WTC11 (cell line): ENCODE measurements around the gene PSD2. TPM values are rescaled to one million over a fixed set of nuclear protein-coding genes. Genes with fewer than 3 reads are reported as not detected.

Experiments used
- ATAC-seq: fragments of 200-7000 bp; cut with Tn5 transposase; 2 replicates; pipeline ENCODE4 v1.10.0; 2021; ENCODE audit warnings: mild to moderate bottlenecking, moderate library complexity
- CTCF ChIA-PET: fragments of 300-600 bp; sonication (Branson Sonifier 250); formaldehyde crosslinking; loops from one replicate; lab custom pipeline; 2021; ENCODE audit warnings: antibody characterized with exemption; lab: Charles Lee
- POLR2A ChIA-PET: fragments of 350-600 bp; sonication (Branson Sonifier 250); formaldehyde crosslinking; loops from one replicate; lab custom pipeline; 2021; ENCODE audit warnings: antibody characterized with exemption; lab: Charles Lee
- DNase-seq: peaks from one replicate; pipeline ENCODE4 v3.0.0; 2021; ENCODE audit warnings: low spot score
- H3K27ac Mint-ChIP-seq: 2 replicates; pipeline ENCODE4 v1.8.0; 2021; ENCODE audit warnings: mixed read lengths
- H3K27me3 Mint-ChIP-seq: 2 replicates; pipeline ENCODE4 v1.8.0; 2021; ENCODE audit warnings: low read depth, mild to moderate bottlenecking, moderate library complexity, mixed read lengths
- H3K36me3 Mint-ChIP-seq: 2 replicates; pipeline ENCODE4 v1.8.0; 2021; ENCODE audit warnings: mixed read lengths
- H3K4me1 Mint-ChIP-seq: 2 replicates; pipeline ENCODE4 v1.8.0; 2022; ENCODE audit warnings: mixed read lengths
- H3K4me3 Mint-ChIP-seq: 2 replicates; pipeline ENCODE4 v1.8.0; 2021; ENCODE audit warnings: mild to moderate bottlenecking, moderate library complexity, mixed read lengths
- H3K9me3 Mint-ChIP-seq: 2 replicates; pipeline ENCODE4 v1.8.0; 2021; ENCODE audit warnings: mixed read lengths
- ESRRA ChIP-seq: sonication (generic); formaldehyde crosslinking; IDR thresholded peaks from 2 replicates; pipeline ENCODE4 v1.8.1; 2022; ENCODE audit warnings: mild to moderate bottlenecking, missing genetic modification reagents, borderline replicate concordance
- JUN ChIP-seq: sonication (generic); formaldehyde crosslinking; IDR thresholded peaks from 2 replicates; pipeline ENCODE4 v1.8.0; 2023; ENCODE audit warnings: mild to moderate bottlenecking, missing genetic modification reagents
- MYBL2 ChIP-seq: sonication (generic); formaldehyde crosslinking; IDR thresholded peaks from 2 replicates; pipeline ENCODE4 v1.8.1; 2023; ENCODE audit warnings: mild to moderate bottlenecking, moderate library complexity, missing genetic modification reagents
- NFYB ChIP-seq: sonication (generic); formaldehyde crosslinking; conservative IDR thresholded peaks from 2 replicates; pipeline ENCODE4 v1.8.0; 2022; ENCODE audit warnings: low read depth, missing genetic modification reagents
- NR3C1 ChIP-seq: sonication (generic); formaldehyde crosslinking; conservative IDR thresholded peaks from 2 replicates; pipeline ENCODE4 v1.8.1; 2023; ENCODE audit warnings: low read depth, mild to moderate bottlenecking, missing genetic modification reagents
- PRRX2 ChIP-seq: fragments of 250-450 bp; sonication (Bioruptor Pico); IDR thresholded peaks from 2 replicates; pipeline ENCODE4 v1.8.0; 2021; ENCODE audit warnings: mild to moderate bottlenecking
- SMAD3 ChIP-seq: sonication (generic); formaldehyde crosslinking; IDR thresholded peaks from 2 replicates; pipeline ENCODE4 v1.8.0; 2022; ENCODE audit warnings: missing genetic modification reagents, mild to moderate bottlenecking, borderline replicate concordance
- SP1 ChIP-seq: sonication (generic); formaldehyde crosslinking; conservative IDR thresholded peaks from 2 replicates; pipeline ENCODE4 v1.8.1; 2022; ENCODE audit warnings: missing genetic modification reagents
- ZNF121 ChIP-seq: sonication (generic); formaldehyde crosslinking; IDR thresholded peaks from 2 replicates; pipeline ENCODE4 v1.8.0; 2023; ENCODE audit warnings: missing genetic modification reagents
- ZNF232 ChIP-seq: sonication (generic); formaldehyde crosslinking; IDR thresholded peaks from 2 replicates; pipeline ENCODE4 v1.8.0; 2022; ENCODE audit warnings: mild to moderate bottlenecking, missing genetic modification reagents
- ZNF416 ChIP-seq: fragments of 250-450 bp; sonication (Bioruptor Pico); IDR thresholded peaks from 2 replicates; pipeline ENCODE4 v1.9.0; 2021; ENCODE audit warnings: mild to moderate bottlenecking, inconsistent platforms
- total RNA-seq: library from RNA; stranded (reverse); gene quantifications from 3 replicates; pipeline ENCODE4 v1.2.3, GENCODE V29; 2021
- TF ChIP-seq, protein P1 (sequence below): sonication (generic); formaldehyde crosslinking; IDR thresholded peaks from 2 replicates; pipeline ENCODE4 v1.8.0; 2022; ENCODE audit warnings: mild to moderate bottlenecking, missing genetic modification reagents
- TF ChIP-seq, protein P2 (sequence below): sonication (generic); formaldehyde crosslinking; IDR thresholded peaks from 2 replicates; pipeline ENCODE4 v1.8.1; 2023; ENCODE audit warnings: mild to moderate bottlenecking, missing genetic modification reagents, moderate library complexity
- TF ChIP-seq, protein P3 (sequence below): fragments of 250-450 bp; sonication (Bioruptor Pico); IDR thresholded peaks from 2 replicates; pipeline ENCODE4 v1.9.0; 2021; ENCODE audit warnings: mild to moderate bottlenecking
- TF ChIP-seq, protein P4 (sequence below): fragments of 250-450 bp; sonication (Bioruptor Pico); IDR thresholded peaks from 2 replicates; pipeline ENCODE4 v1.9.0; 2021; ENCODE audit warnings: moderate library complexity, mild to moderate bottlenecking, inconsistent platforms, borderline replicate concordance
- TF ChIP-seq, protein P5 (sequence below): sonication (generic); formaldehyde crosslinking; conservative IDR thresholded peaks from 2 replicates; pipeline ENCODE4 v1.8.1; 2023; ENCODE audit warnings: mild to moderate bottlenecking, low read depth, missing genetic modification reagents, moderate library complexity
- TF ChIP-seq, protein P6 (sequence below): fragments of 250-450 bp; sonication (Bioruptor Pico); conservative IDR thresholded peaks from 2 replicates; pipeline ENCODE4 v1.9.0; 2021; ENCODE audit warnings: mild to moderate bottlenecking
- TF ChIP-seq, protein P7 (sequence below): fragments of 200-600 bp; IDR thresholded peaks from 2 replicates; pipeline ENCODE4 v1.8.0; 2022; ENCODE audit warnings: antibody characterized with exemption

PSD2 gene
- total RNA-seq, 1 experiment from 2014 or later: 0.57 TPM

DNA sequence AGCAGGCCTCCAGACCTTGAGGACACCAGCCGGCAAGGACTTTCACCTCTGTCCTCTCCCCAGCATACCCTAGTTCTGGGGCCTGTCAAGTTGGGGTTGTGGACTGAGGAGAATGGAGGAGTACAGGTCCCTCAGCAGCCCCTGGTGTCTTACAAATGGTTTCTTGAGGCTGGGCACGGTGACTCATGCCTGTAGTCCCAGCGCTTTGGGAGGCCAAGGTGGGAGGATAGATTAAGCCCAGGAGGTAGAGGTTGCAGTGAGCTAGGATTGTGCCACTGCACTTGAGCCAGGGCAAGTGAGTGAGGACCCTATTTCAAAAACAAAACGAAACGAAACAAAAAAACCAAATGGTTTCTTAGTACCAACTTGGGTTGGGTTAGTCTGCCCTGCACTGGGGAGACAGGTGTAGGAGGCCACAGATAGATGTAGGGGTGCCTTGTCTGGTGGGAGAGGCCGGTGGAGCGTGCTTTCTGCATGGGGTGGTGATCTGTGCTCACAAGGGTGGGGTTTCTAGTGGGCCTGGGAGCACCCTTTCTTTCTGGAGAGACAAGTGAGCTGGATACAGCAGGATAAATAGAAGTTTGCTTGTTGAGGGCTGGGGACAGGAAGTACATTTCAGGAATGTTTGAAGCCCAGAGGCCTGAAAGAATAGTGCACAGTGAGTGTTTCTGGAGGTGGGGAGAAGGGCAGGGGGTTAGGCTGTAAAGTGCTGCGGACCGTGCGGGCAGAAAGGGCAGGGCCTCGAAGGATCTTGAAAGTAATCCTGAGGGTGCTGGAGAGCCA is 37.7 kb upstream of the PSD2 start:
- no peaks in the 10 kb centered on the region for H3K9me3 Mint-ChIP-seq
- H3K4me3 Mint-ChIP-seq: no peak overlapping the region
- POLR2A ChIA-PET: interaction anchor here (0.6 to 0.8 kb wide), 2 partner anchors 25 to 47 kb away, joined by 3 read pairs; no protein-coding TSS in a partner anchor
- TF ChIP-seq, protein P1, sequence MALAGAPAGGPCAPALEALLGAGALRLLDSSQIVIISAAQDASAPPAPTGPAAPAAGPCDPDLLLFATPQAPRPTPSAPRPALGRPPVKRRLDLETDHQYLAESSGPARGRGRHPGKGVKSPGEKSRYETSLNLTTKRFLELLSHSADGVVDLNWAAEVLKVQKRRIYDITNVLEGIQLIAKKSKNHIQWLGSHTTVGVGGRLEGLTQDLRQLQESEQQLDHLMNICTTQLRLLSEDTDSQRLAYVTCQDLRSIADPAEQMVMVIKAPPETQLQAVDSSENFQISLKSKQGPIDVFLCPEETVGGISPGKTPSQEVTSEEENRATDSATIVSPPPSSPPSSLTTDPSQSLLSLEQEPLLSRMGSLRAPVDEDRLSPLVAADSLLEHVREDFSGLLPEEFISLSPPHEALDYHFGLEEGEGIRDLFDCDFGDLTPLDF (CRISPR knock-in tag): no peak
- TF ChIP-seq ZNF232 (no peak), NR3C1 (CRISPR knock-in tag) (no peak)
- no peak overlapping the region for H3K27ac Mint-ChIP-seq
- peaks cover 81% of the 10 kb centered on the region for H3K27me3 Mint-ChIP-seq
- CTCF ChIA-PET: interaction anchor here (1.0 to 2.0 kb wide), 6 partner anchors 8 to 211 kb away, joined by 3 to 13 read pairs (median 6); no protein-coding TSS in a partner anchor
- DNase-seq (no peak), ATAC-seq (no peak)
- H3K36me3 Mint-ChIP-seq: no peaks in the 10 kb centered on the region
- H3K4me1 Mint-ChIP-seq: peaks cover 47% of the 10 kb centered on the region

DNA sequence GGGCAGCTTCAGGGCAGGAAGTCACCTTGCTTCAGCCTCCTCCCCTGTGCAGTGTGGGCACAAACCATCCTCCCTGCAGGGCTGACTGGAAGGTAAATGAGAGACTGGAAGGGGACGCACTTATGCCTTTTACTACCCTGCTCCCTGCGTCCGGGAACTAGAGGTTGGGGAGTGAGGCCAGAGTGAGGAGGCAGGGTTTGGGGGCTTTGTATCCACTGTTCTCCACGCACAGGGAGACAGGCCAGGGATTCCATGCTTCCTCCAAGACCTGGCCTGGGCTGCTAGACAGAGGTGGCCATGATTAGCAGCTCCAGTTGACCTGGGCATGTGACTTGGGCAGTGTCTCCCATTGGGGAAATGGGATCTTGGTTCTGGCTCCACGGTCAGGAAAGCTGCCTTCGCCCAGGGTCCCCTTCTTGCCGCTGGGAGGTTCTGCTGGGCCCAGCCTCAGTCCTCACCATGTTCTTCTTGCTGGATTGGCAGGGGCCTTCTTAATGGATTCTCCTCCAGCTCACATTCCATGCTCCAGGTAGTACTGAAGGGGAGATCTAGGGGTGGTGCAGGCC is 37.0 kb upstream of the PSD2 start:
- no peak overlapping the region for H3K27ac Mint-ChIP-seq
- CTCF ChIA-PET: interaction anchor here (0.7 to 2.0 kb wide), 7 partner anchors 17 to 210 kb away, joined by 3 to 9 read pairs (median 4); no protein-coding TSS in a partner anchor
- DNase-seq: no peak
- H3K27me3 Mint-ChIP-seq: peaks cover 81% of the 10 kb centered on the region
- no peaks in the 10 kb centered on the region for H3K9me3 Mint-ChIP-seq
- no peak overlapping the region for H3K4me3 Mint-ChIP-seq
- H3K4me1 Mint-ChIP-seq: peaks cover 54% of the 10 kb centered on the region
- no peaks in the 10 kb centered on the region for H3K36me3 Mint-ChIP-seq
- TF ChIP-seq ZNF121 (CRISPR knock-in tag) (peak; percentile 57), MYBL2 (CRISPR knock-in tag) (no peak)
- TF ChIP-seq, protein P2, sequence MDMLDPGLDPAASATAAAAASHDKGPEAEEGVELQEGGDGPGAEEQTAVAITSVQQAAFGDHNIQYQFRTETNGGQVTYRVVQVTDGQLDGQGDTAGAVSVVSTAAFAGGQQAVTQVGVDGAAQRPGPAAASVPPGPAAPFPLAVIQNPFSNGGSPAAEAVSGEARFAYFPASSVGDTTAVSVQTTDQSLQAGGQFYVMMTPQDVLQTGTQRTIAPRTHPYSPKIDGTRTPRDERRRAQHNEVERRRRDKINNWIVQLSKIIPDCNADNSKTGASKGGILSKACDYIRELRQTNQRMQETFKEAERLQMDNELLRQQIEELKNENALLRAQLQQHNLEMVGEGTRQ (CRISPR knock-in tag): 0 out of 2 replicates have a peak, but pooled peaks have one; percentile 9
- TF ChIP-seq, all 79 proteins: peak for 2
- ATAC-seq: no peak
- POLR2A ChIA-PET: interaction anchor here (0.6 to 0.8 kb wide), 2 partner anchors 26 to 48 kb away, joined by 3 read pairs; no protein-coding TSS in a partner anchor

DNA sequence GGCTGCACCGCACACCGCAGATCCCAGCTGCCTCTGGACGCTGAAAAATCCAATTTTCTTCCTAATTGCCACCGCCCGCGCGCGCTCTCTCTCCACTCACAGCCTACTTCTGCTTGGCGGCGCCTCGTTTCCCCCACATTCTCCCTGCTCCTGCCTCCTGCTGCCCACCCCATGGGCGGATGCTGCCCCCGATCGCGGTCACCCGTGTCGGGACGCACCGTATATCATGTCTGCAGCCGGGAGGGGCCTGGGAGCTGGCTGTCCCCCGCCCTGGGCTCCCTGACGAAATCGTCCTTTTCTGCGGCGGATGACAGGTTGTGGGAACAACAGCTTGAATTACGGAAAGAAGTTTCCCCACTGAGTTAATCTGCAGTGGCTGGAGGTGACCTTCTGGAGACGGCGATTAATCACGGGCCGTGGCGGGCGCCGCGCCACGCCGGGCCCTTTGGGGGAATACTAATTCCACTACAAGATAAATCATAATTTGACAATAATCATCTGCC is 36.3 kb upstream of the PSD2 start:
- Mint-ChIP-seq H3K4me1 (peaks cover 60% of the 10 kb centered on the region), H3K36me3 (no peaks in the 10 kb centered on the region), H3K27me3 (peaks cover 81% of the 10 kb centered on the region), H3K9me3 (no peaks in the 10 kb centered on the region), H3K4me3 (no peak overlapping the region), H3K27ac (no peak overlapping the region)
- ChIA-PET POLR2A (no interaction called here), CTCF (interaction anchor here (0.6 to 2.0 kb wide), 8 partner anchors 16 to 209 kb away, joined by 3 to 9 read pairs (median 4); no protein-coding TSS in a partner anchor)
- ATAC-seq (no peak), DNase-seq (no peak)
- TF ChIP-seq, protein P3, sequence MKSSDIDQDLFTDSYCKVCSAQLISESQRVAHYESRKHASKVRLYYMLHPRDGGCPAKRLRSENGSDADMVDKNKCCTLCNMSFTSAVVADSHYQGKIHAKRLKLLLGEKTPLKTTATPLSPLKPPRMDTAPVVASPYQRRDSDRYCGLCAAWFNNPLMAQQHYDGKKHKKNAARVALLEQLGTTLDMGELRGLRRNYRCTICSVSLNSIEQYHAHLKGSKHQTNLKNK: no peak
- TF ChIP-seq NFYB (CRISPR knock-in tag): no peak
- TF ChIP-seq, protein P4, sequence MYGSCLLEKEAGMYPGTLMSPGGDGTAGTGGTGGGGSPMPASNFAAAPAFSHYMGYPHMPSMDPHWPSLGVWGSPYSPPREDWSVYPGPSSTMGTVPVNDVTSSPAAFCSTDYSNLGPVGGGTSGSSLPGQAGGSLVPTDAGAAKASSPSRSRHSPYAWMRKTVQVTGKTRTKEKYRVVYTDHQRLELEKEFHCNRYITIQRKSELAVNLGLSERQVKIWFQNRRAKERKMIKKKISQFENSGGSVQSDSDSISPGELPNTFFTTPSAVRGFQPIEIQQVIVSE: no peak
- no peak for TF ChIP-seq ZNF416 (CRISPR knock-in tag)
- no peak for TF ChIP-seq ESRRA (CRISPR knock-in tag)
- TF ChIP-seq PRRX2 (CRISPR knock-in tag): no peak
- TF ChIP-seq, protein P2 (CRISPR knock-in tag): no peak
- TF ChIP-seq, protein P5, sequence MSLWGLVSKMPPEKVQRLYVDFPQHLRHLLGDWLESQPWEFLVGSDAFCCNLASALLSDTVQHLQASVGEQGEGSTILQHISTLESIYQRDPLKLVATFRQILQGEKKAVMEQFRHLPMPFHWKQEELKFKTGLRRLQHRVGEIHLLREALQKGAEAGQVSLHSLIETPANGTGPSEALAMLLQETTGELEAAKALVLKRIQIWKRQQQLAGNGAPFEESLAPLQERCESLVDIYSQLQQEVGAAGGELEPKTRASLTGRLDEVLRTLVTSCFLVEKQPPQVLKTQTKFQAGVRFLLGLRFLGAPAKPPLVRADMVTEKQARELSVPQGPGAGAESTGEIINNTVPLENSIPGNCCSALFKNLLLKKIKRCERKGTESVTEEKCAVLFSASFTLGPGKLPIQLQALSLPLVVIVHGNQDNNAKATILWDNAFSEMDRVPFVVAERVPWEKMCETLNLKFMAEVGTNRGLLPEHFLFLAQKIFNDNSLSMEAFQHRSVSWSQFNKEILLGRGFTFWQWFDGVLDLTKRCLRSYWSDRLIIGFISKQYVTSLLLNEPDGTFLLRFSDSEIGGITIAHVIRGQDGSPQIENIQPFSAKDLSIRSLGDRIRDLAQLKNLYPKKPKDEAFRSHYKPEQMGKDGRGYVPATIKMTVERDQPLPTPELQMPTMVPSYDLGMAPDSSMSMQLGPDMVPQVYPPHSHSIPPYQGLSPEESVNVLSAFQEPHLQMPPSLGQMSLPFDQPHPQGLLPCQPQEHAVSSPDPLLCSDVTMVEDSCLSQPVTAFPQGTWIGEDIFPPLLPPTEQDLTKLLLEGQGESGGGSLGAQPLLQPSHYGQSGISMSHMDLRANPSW (CRISPR knock-in tag): no peak
- TF ChIP-seq JUN: no peak
- TF ChIP-seq, protein P6, sequence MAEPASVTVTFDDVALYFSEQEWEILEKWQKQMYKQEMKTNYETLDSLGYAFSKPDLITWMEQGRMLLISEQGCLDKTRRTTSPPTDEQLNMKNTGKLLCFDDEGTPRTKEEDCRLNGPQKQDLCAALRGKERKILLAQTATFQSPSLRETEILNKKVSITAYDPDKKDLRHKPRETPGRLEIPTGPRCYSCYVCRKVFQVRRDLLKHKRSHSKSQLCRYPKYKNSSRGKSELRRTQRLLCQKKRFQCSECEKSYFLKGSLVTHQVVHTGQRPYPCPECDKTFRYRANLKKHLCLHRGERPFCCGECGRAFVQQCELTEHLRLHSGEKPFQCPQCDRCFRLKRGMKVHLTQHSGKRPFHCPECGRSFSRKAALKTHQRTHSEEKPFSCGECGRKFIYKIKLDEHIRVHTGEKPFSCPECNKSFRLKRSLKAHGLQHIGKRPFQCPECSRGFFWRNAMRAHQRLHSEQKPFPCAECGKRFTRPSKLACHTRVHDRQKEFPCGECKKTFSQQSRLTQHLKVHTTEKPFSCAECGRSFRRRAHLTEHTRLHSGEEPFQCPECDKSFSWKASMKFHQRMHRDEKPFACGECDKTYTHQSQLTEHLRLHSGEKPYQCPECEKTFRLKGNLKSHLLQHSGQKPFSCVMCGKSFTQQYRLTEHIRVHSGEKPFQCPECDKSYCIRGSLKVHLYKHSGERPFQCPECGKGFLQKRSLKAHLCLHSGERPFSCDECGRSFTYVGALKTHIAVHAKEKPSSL (CRISPR knock-in tag): no peak
- TF ChIP-seq, protein P7, sequence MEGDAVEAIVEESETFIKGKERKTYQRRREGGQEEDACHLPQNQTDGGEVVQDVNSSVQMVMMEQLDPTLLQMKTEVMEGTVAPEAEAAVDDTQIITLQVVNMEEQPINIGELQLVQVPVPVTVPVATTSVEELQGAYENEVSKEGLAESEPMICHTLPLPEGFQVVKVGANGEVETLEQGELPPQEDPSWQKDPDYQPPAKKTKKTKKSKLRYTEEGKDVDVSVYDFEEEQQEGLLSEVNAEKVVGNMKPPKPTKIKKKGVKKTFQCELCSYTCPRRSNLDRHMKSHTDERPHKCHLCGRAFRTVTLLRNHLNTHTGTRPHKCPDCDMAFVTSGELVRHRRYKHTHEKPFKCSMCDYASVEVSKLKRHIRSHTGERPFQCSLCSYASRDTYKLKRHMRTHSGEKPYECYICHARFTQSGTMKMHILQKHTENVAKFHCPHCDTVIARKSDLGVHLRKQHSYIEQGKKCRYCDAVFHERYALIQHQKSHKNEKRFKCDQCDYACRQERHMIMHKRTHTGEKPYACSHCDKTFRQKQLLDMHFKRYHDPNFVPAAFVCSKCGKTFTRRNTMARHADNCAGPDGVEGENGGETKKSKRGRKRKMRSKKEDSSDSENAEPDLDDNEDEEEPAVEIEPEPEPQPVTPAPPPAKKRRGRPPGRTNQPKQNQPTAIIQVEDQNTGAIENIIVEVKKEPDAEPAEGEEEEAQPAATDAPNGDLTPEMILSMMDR: no peak
- TF ChIP-seq SP1: no peak
- no peak for TF ChIP-seq SMAD3
- TF ChIP-seq, all 79 proteins: peak for 0
